ENCODE results near the gene STUM.

STUM gene

GRCh38 chr1:226649780-226650179, 101.2 kb downstream of the STUM start:
- H3K9me2 ChIP-seq (replicated peaks; ENCODE audit: insufficient read depth, low read length), result no peaks in the 10 kb centered on the region
- 0 out of 2 replicates have a peak, but pooled peaks cover 3% of the 10 kb centered on the region for H3K4me1 ChIP-seq (ENCODE audit: low read length)
- H3K4me3 ChIP-seq (ENCODE audit: low read length), result no peak overlapping the region
- H3K36me3 ChIP-seq (replicated peaks; ENCODE audit: insufficient read depth, low read length), result no peaks in the 10 kb centered on the region; the same call in 1 of the 2 replicates
- peaks cover 21% of the 10 kb centered on the region for H3F3A ChIP-seq (ENCODE audit: insufficient read depth, low read length)
- no peak overlapping the region for H3K9ac ChIP-seq (ENCODE audit: low read length)
- no peak overlapping the region for H3K4me2 ChIP-seq (ENCODE audit: low read depth, low read length)
- no peak overlapping the region for H3K27ac ChIP-seq (ENCODE audit: low read length)
- H3K79me2 ChIP-seq (ENCODE audit: low read length), result peaks cover 22% of the 10 kb centered on the region
- H3K9me3 ChIP-seq (replicated peaks; ENCODE audit: insufficient read depth, low read length), result no peaks in the 10 kb centered on the region
- DNase-seq, result no peak
- H2AFZ ChIP-seq (ENCODE audit: low read length), result no peak overlapping the region
- TF ChIP-seq EZH2 (optimal IDR thresholded peaks at IDR 0.05; ENCODE audit: low read depth, low read length) (no peak), EZH2phosphoT487 (IDR thresholded peaks at IDR 0.05; ENCODE audit: low read length) (no peak), CTCF (IDR thresholded peaks at IDR 0.05; ENCODE audit: low read length) (peak; percentile 22)
- no peaks in the 10 kb centered on the region for H4K20me1 ChIP-seq (ENCODE audit: insufficient read depth, low read length)
- no peaks in the 10 kb centered on the region for H3K27me3 ChIP-seq (replicated peaks; ENCODE audit: insufficient read depth, low read length)

- Histone ChIP-seq H3K9ac (ENCODE audit: low read length) (no peak overlapping the region), H3K36me3 (replicated peaks; ENCODE audit: insufficient read depth, low read length) (no peaks in the 10 kb centered on the region; the same call in 1 of the 2 replicates), H3K4me3 (ENCODE audit: low read length) (no peak overlapping the region), H3F3A (ENCODE audit: insufficient read depth, low read length) (peaks cover 26% of the 10 kb centered on the region), H3K4me1 (ENCODE audit: low read length) (peaks cover 8% of the 10 kb centered on the region), H2AFZ (ENCODE audit: low read length) (no peak overlapping the region), H4K20me1 (ENCODE audit: insufficient read depth, low read length) (no peaks in the 10 kb centered on the region), H3K9me2 (replicated peaks; ENCODE audit: insufficient read depth, low read length) (no peaks in the 10 kb centered on the region), H3K4me2 (ENCODE audit: low read depth, low read length) (no peak overlapping the region), H3K27ac (ENCODE audit: low read length) (no peak overlapping the region), H3K9me3 (replicated peaks; ENCODE audit: insufficient read depth, low read length) (no peaks in the 10 kb centered on the region), H3K79me2 (ENCODE audit: low read length) (peaks cover 28% of the 10 kb centered on the region), H3K27me3 (replicated peaks; ENCODE audit: insufficient read depth, low read length) (no peaks in the 10 kb centered on the region)
- TF ChIP-seq EZH2 (optimal IDR thresholded peaks at IDR 0.05; ENCODE audit: low read depth, low read length), result no peak
- no peak for TF ChIP-seq CTCF (IDR thresholded peaks at IDR 0.05; ENCODE audit: low read length)
- TF ChIP-seq EZH2phosphoT487 (IDR thresholded peaks at IDR 0.05; ENCODE audit: low read length), result no peak
- no peak for DNase-seq
Observed at GRCh38 chr1:226650236-226650841, 101.8 kb downstream of the STUM start.

- H3K9me3 ChIP-seq (replicated peaks; ENCODE audit: insufficient read depth, low read length), result no peaks in the 10 kb centered on the region
- no peaks in the 10 kb centered on the region for H4K20me1 ChIP-seq (ENCODE audit: insufficient read depth, low read length)
- DNase-seq, result no peak
- TF ChIP-seq EZH2 (optimal IDR thresholded peaks at IDR 0.05; ENCODE audit: low read depth, low read length), result no peak
- no peak for TF ChIP-seq CTCF (IDR thresholded peaks at IDR 0.05; ENCODE audit: low read length)
- no peak for TF ChIP-seq EZH2phosphoT487 (IDR thresholded peaks at IDR 0.05; ENCODE audit: low read length)
- H3K27ac ChIP-seq (ENCODE audit: low read length), result no peak overlapping the region
- H3K9me2 ChIP-seq (replicated peaks; ENCODE audit: insufficient read depth, low read length), result no peaks in the 10 kb centered on the region
- peaks cover 17% of the 10 kb centered on the region for H3K4me1 ChIP-seq (ENCODE audit: low read length)
- no peaks in the 10 kb centered on the region; the same call in 1 of the 2 replicates for H3K36me3 ChIP-seq (replicated peaks; ENCODE audit: insufficient read depth, low read length)
- H3K79me2 ChIP-seq (ENCODE audit: low read length), result peaks cover 36% of the 10 kb centered on the region
- no peak overlapping the region for H3K4me3 ChIP-seq (ENCODE audit: low read length)
- no peak overlapping the region for H3K4me2 ChIP-seq (ENCODE audit: low read depth, low read length)
- H2AFZ ChIP-seq (ENCODE audit: low read length), result no peak overlapping the region
- H3K27me3 ChIP-seq (replicated peaks; ENCODE audit: insufficient read depth, low read length), result no peaks in the 10 kb centered on the region
- no peak overlapping the region for H3K9ac ChIP-seq (ENCODE audit: low read length)
- H3F3A ChIP-seq (ENCODE audit: insufficient read depth, low read length), result peaks cover 35% of the 10 kb centered on the region
Observed at GRCh38 chr1:226651041-226651731, 102.6 kb downstream of the STUM start.
